A549 (cell line): ENCODE measurements around the gene ACYP1.

Source experiments
- CEBPB ChIP-seq, 2 experiments: fragments of >200 bp in 1 of 2; sonication (Bioruptor Twin) in 1 of 2; formaldehyde crosslinking in 1 of 2; IDR thresholded peaks; 2 replicates each; pipeline ENCODE4 v1.6.1; 2012 to 2016
- TF ChIP-seq, protein P1 (sequence below): fragments of >200 bp; sonication (Bioruptor Twin); formaldehyde crosslinking; IDR thresholded peaks from 3 replicates; pipeline ENCODE4 v1.5.1; 2016

DNA sequence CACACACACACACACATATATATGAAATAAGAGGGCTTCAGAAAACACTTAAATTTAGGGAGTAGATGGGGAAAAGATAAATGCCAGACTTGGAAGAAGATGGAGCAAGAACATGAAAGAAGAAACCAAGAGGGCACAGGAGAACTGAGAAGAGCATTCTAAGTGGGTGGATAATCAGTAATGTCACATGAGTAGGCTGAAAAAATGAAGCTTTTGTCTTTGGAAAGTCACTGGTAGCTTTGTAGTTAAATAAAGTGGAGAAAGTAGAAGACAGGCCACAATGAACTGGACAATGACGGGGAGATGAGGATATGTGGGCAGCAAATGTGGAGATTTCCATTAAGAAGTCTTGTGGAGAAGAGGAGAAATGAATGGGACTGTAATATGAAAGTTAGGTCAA lies 3.4 kb upstream of the ACYP1 start:
- TF ChIP-seq, protein P1, sequence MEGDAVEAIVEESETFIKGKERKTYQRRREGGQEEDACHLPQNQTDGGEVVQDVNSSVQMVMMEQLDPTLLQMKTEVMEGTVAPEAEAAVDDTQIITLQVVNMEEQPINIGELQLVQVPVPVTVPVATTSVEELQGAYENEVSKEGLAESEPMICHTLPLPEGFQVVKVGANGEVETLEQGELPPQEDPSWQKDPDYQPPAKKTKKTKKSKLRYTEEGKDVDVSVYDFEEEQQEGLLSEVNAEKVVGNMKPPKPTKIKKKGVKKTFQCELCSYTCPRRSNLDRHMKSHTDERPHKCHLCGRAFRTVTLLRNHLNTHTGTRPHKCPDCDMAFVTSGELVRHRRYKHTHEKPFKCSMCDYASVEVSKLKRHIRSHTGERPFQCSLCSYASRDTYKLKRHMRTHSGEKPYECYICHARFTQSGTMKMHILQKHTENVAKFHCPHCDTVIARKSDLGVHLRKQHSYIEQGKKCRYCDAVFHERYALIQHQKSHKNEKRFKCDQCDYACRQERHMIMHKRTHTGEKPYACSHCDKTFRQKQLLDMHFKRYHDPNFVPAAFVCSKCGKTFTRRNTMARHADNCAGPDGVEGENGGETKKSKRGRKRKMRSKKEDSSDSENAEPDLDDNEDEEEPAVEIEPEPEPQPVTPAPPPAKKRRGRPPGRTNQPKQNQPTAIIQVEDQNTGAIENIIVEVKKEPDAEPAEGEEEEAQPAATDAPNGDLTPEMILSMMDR, result no peak
- no peak for TF ChIP-seq CEBPB (IDR thresholded peaks at IDR 0.05)
